ENCODE data around the gene SLC6A13.
"Not testable (repeated sequence)": the region's sequence is repeated elsewhere in the genome, so short reads cannot be mapped to it uniquely, and the experiment has no call there.

Gene SLC6A13

GRCh38 chr12:218221-218620 lies 44.4 kb downstream of the SLC6A13 start:
- Mint-ChIP-seq H3K4me3 (no peak overlapping the region), H3K4me1 (no peaks in the 10 kb centered on the region), H3K27ac (no peak overlapping the region)

DNA sequence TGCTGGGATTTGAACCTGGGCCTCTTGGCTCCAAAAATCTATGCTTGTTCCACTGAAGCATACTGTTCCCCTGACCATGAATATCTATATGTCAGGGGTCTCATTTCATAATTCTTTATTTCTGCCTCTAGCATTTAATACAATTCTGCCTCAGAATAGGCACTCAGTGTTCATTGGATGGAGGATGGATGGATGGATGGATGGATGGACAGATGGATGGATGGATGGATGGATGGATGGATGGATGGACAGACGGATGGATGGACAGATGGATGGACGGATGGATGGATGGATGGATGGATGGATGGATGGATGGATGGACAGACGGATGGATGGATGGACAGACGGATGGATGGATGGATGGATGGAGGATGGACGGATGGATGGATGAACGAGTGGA lies 45.6 kb downstream of the SLC6A13 start:
- H3K27me3 Mint-ChIP-seq: peaks cover 11% of the 10 kb centered on the region
- H3K27ac Mint-ChIP-seq, H3K4me3 Mint-ChIP-seq, H3K4me1 Mint-ChIP-seq, H3K9me3 Mint-ChIP-seq, H3K36me3 Mint-ChIP-seq: not testable (repeated sequence)

More at GRCh38 chr12:218221-218620, 44.4 kb downstream of the SLC6A13 start:
- Mint-ChIP-seq H3K27me3 (peaks cover 7% of the 10 kb centered on the region), H3K36me3 (no peaks in the 10 kb centered on the region), H3K9me3 (no peaks in the 10 kb centered on the region)

DNA sequence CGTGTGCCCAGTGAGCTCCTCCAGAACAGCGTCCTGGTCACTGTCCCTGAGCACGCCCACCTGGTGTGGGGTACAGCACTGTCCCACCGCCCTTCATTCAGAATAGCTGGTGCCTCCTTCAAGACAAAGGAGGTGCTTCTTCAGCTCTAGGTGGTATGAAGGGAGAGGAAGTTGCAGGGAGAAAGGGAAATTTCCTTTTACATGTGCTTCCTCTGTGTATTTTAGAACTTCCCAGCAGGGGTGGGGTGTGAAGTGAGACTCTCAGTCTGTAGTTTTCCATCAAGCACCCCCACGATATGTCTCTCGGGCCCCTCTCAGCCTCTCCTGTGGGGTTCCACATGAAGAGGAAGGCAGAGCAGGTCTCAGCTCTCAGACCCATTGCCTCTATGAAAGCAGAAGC lies 47.5 kb downstream of the SLC6A13 start:
- Mint-ChIP-seq H3K9me3 (no peaks in the 10 kb centered on the region), H3K27me3 (peaks cover 16% of the 10 kb centered on the region), H3K27ac (no peak overlapping the region), H3K4me3 (no peak overlapping the region), H3K36me3 (no peaks in the 10 kb centered on the region), H3K4me1 (no peaks in the 10 kb centered on the region)

GRCh38 chr12:214003-214741 lies 48.5 kb downstream of the SLC6A13 start, which contains the start of gene SLC6A12:
Gene SLC6A12 (minus strand): TSS chr12:214157. CDS start chr12:209986, 4,171 bp downstream.
- no peak within 1 kb of the TSS for H3K27ac Mint-ChIP-seq
- H3K36me3 Mint-ChIP-seq: no peaks in the 10 kb centered on the region
- H3K4me1 Mint-ChIP-seq: no peaks in the 10 kb centered on the region
- no peak within 1 kb of the TSS for H3K4me3 Mint-ChIP-seq
- peaks cover 18% of the 10 kb centered on the region for H3K27me3 Mint-ChIP-seq
- no peaks in the 10 kb centered on the region for H3K9me3 Mint-ChIP-seq

DNA sequence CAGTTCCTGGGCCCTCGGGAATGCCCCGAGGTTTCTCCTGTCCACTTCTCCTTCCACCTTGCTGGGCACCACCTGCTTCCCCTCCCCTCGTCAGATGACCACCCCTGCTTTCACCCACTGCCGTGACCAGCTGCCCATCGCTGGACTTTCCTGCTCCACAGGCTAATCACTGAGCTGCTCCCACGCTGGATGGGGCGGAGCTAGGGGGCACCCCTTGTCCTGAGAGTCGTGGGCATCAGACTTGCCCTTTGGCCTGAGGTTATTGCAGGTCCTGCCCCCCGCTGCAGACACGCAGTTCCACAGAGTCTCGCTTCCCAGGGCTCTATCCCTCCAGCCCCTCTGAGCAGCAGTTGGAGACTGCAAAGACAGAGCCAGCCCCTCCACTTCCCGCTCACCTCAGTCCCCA lies 49.1 kb downstream of the SLC6A13 start:
- H3K9me3 Mint-ChIP-seq: no peaks in the 10 kb centered on the region
- H3K36me3 Mint-ChIP-seq: no peaks in the 10 kb centered on the region
- H3K27ac Mint-ChIP-seq: no peak overlapping the region
- H3K4me1 Mint-ChIP-seq: no peaks in the 10 kb centered on the region
- H3K27me3 Mint-ChIP-seq: peaks cover 21% of the 10 kb centered on the region
- H3K4me3 Mint-ChIP-seq: no peak overlapping the region

- Mint-ChIP-seq H3K27me3 (peaks cover 23% of the 10 kb centered on the region), H3K4me3 (no peak overlapping the region), H3K27ac (no peak overlapping the region), H3K4me1 (no peaks in the 10 kb centered on the region), H3K36me3 (no peaks in the 10 kb centered on the region), H3K9me3 (no peaks in the 10 kb centered on the region)
Observed at GRCh38 chr12:212715-213526, 49.7 kb downstream of the SLC6A13 start.

DNA sequence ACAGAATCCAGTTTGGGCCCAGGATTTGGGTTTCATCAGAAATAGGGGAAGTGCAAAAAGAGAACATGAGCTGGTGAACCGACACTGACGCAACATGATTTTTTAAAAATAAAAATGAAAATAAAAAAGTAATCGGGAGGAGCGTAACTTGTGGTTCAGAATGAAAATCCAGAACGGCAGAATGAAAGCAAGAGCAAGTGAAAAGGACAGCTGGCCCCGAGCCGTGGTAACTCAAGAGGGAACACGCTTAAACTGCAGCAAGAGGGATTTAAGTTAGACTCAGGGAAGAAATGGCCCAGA lies 50.3 kb downstream of the SLC6A13 start:
- Mint-ChIP-seq H3K27me3 (peaks cover 23% of the 10 kb centered on the region), H3K9me3 (no peaks in the 10 kb centered on the region), H3K4me1 (no peaks in the 10 kb centered on the region), H3K4me3 (no peak overlapping the region), H3K27ac (no peak overlapping the region), H3K36me3 (no peaks in the 10 kb centered on the region)

DNA sequence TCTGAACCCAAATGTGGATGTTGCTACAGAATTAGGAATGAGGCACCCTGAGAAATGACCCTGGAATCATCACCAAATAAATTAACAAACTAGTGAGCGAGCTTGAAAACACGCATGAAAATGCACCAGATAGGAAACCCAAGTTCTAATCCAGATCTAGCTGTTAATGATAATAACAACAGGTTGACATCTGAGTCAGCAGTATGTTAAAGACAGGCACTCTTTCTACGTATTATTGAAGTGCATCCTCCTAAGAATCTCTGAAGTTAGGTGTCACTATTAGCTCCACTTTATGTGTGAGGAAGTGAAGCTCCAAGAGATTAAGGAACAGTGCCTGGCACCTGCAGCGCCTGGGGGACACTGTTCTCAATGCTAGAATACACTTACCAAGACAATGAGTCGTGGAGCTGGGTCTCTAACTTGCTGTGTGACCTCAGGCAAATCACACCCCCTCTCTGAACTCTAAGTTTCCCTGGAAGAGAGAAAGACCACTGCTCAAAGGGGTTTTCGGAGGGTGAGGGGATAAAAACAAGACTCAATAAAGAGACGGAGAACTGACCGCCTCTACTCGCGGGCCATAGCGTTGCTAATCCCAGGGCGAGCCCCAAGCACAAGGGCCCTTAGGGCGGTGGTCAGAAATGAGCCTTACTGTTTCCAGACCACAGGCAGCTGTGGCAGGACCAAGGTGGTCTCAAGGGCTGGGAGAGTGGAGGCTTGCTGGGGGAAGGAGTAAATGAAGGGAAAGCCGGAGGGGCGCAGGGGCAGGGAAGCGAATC lies 50.8 kb downstream of the SLC6A13 start:
- no peak overlapping the region for H3K27ac Mint-ChIP-seq
- H3K4me1 Mint-ChIP-seq: no peaks in the 10 kb centered on the region

DNA sequence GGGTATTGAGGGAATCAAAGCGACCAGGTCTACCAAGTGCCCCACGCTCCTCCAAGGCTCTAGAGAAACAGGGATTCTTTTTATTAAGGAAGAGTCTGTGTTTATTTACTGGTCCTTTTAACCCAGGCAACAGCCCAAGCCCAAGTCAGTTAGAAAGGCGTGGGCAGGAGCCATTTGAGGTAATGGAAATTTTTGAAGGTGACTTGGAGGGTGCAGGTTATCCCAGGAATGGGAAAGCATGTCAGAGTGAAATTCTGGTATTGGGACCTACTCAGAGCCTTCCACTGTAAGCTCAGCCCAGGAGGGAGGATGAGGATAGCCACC lies 51.5 kb downstream of the SLC6A13 start:
- no peak overlapping the region for H3K27ac Mint-ChIP-seq
- H3K4me3 Mint-ChIP-seq: no peak overlapping the region
- peaks cover 26% of the 10 kb centered on the region for H3K27me3 Mint-ChIP-seq
- no peaks in the 10 kb centered on the region for H3K36me3 Mint-ChIP-seq
- H3K9me3 Mint-ChIP-seq: no peaks in the 10 kb centered on the region
- no peaks in the 10 kb centered on the region for H3K4me1 Mint-ChIP-seq

More for the DNA sequence above, 50.8 kb downstream of the SLC6A13 start:
- Mint-ChIP-seq H3K4me3 (no peak overlapping the region), H3K27me3 (peaks cover 23% of the 10 kb centered on the region), H3K36me3 (no peaks in the 10 kb centered on the region), H3K9me3 (no peaks in the 10 kb centered on the region)

DNA sequence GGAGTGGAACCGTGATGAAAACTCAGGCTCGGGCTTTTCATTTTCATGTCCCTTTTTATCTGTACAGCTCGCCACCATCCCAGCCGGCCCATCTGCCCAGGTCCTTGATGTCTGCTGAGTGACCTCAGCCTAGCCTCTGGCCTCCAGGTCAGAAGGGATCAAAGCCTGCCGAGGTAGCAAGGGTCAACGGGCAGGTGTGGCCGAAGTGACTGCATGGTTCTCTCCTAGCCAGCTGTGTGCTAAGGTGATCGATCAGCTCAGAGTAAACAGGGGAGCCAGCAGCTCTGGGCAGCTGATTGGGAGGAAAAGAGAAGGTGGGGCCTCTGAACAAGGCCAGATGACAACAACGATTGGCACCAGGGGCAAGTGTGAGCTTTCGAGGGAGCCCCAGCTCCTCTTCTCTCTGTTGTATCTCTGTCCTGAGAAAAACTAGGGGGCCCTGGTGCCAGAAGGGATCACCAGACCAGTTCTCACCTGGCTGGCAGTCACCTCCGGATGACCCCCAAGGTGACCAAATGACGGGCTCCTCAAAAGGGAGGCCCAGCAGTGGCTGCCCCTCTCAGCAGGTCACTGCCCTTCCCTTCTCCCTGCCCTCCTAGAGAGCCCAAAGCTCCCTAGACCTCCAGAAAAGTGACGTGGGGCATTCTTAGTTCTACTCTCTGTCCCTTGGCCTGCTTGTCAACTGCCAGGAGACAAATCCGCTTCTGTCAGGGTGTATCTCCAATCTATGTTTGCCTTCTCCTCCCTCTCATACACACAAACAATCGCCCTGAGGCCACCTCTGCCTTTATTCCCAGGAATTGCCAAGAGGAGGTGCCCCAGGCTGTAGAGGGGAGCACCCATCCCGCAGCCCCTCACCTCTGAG lies 52.1 kb downstream of the SLC6A13 start:
- Mint-ChIP-seq H3K4me1 (no peaks in the 10 kb centered on the region), H3K4me3 (no peak overlapping the region), H3K36me3 (no peaks in the 10 kb centered on the region), H3K9me3 (no peaks in the 10 kb centered on the region), H3K27ac (no peak overlapping the region), H3K27me3 (peaks cover 31% of the 10 kb centered on the region)

- Mint-ChIP-seq H3K9me3 (no peaks in the 10 kb centered on the region), H3K27me3 (peaks cover 34% of the 10 kb centered on the region), H3K4me1 (no peaks in the 10 kb centered on the region), H3K4me3 (no peak overlapping the region), H3K36me3 (no peaks in the 10 kb centered on the region), H3K27ac (no peak overlapping the region)
Observed at GRCh38 chr12:209851-210250, 52.8 kb downstream of the SLC6A13 start.

GRCh38 chr12:209246-209645 lies 53.4 kb downstream of the SLC6A13 start:
- no peaks in the 10 kb centered on the region for H3K4me1 Mint-ChIP-seq
- H3K9me3 Mint-ChIP-seq: no peaks in the 10 kb centered on the region
- H3K27me3 Mint-ChIP-seq: peaks cover 36% of the 10 kb centered on the region
- H3K4me3 Mint-ChIP-seq: no peak overlapping the region
- no peaks in the 10 kb centered on the region for H3K36me3 Mint-ChIP-seq
- H3K27ac Mint-ChIP-seq: peak overlapping the region; percentile 8

- H3K36me3 Mint-ChIP-seq: no peaks in the 10 kb centered on the region
- H3K27ac Mint-ChIP-seq: no peak overlapping the region
Observed at GRCh38 chr12:208813-209212, 53.8 kb downstream of the SLC6A13 start.

DNA sequence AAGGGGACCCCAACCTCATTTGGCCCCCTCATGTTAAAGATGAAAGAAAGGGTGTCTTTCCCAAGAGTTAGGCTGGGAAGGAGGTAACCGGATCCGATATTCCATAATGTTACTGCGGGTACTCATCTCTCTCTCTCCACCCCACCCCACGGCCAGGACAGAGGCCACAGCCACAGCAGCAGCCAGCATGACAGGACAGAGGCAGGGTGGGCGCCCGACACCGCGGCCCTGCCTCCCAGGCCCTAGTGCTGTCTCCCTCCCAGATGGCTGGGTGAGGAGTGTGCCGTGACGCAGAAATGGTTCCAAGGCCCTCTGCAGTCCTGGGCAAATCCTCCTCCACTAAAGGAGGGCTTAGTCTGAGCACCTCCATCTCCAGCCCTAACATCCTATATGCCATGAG lies 54.8 kb downstream of the SLC6A13 start:
- Mint-ChIP-seq H3K27ac (no peak overlapping the region), H3K36me3 (no peaks in the 10 kb centered on the region)

More at GRCh38 chr12:208813-209212, 53.8 kb downstream of the SLC6A13 start:
- Mint-ChIP-seq H3K4me1 (no peaks in the 10 kb centered on the region), H3K27me3 (peaks cover 36% of the 10 kb centered on the region), H3K4me3 (no peak overlapping the region), H3K9me3 (no peaks in the 10 kb centered on the region)

GRCh38 chr12:206746-207440 lies 55.7 kb downstream of the SLC6A13 start:
- H3K27me3 Mint-ChIP-seq: peaks cover 37% of the 10 kb centered on the region
- peaks cover 2% of the 10 kb centered on the region for H3K36me3 Mint-ChIP-seq
- no peak overlapping the region for H3K4me3 Mint-ChIP-seq
- H3K27ac Mint-ChIP-seq: no peak overlapping the region
- H3K9me3 Mint-ChIP-seq: no peaks in the 10 kb centered on the region
- H3K4me1 Mint-ChIP-seq: no peaks in the 10 kb centered on the region

More for the DNA sequence above, 54.8 kb downstream of the SLC6A13 start:
- H3K9me3 Mint-ChIP-seq: no peaks in the 10 kb centered on the region
- no peaks in the 10 kb centered on the region for H3K4me1 Mint-ChIP-seq
- H3K27me3 Mint-ChIP-seq: peaks cover 30% of the 10 kb centered on the region
- no peak overlapping the region for H3K4me3 Mint-ChIP-seq

Measured in activated naive CD4-positive, alpha-beta T cell treated with anti-CD3 and anti-CD28 coated beads, Interleukin-2, amount 50 U/mL, for 24 hours (primary cell).